Thyroid gland (tissue), 4 donors: ENCODE results near the gene SPATS1. TPM values are rescaled to one million over a fixed set of nuclear protein-coding genes. Genes with fewer than 3 reads are reported as not detected.
"Not testable (repeated sequence)": the region's sequence is repeated elsewhere in the genome, so short reads cannot be mapped to it uniquely, and the experiment has no call there.

ENCODE experiments used
- DNase-seq, 2 donors: peaks; one replicate each; pipeline ENCODE4 v3.0.0-alpha.2; 2019
- H3K27ac ChIP-seq, 3 donors: fragments of 200-600 bp; sonication (generic); 1 replicate in 2 of 3; 2 replicates in 1 of 3; pipeline ENCODE4 v1.5.1; 2016 to 2019; ENCODE audit warnings: mild to moderate bottlenecking in 1 of 3, moderate library complexity in 1 of 3
- H3K27me3 ChIP-seq: fragments of 200-600 bp; sonication (generic); one replicate; pipeline ENCODE4 v1.5.1; 2019
- H3K36me3 ChIP-seq, 2 donors: fragments of 200-600 bp; sonication (generic); one replicate each; pipeline ENCODE4 v1.5.1; 2016 to 2019
- H3K4me1 ChIP-seq, 2 donors: fragments of 200-600 bp; sonication (generic); one replicate each; pipeline ENCODE4 v1.5.1; 2017 to 2019
- H3K4me3 ChIP-seq, 3 donors: fragments of 200-600 bp; sonication (generic); replicated peaks in 1 of 3; 1 replicate in 2 of 3; 2 replicates in 1 of 3; pipeline ENCODE4 v1.5.1; 2016; ENCODE audit warnings: mild to moderate bottlenecking in 1 of 3
- H3K9me3 ChIP-seq: fragments of 200-600 bp; sonication (generic); one replicate; pipeline ENCODE4 v1.5.1; 2017
- POLR2A ChIP-seq, 2 donors: fragments of 450-650 bp; IDR thresholded peaks; one replicate each; pipeline ENCODE4 v1.6.1; 2017; ENCODE audit warnings: antibody characterized with exemption in 2 of 2, mild to moderate bottlenecking in 2 of 2, moderate library complexity in 1 of 2
- WGBS, 2 donors: methylation state at CpG; one replicate each; pipeline ENCODE4 v1.1.5; 2017; 5-methylcytosine and 5-hydroxymethylcytosine counted together
- intact Hi-C: fragments of 100-400 bp; cut with DNase I; formaldehyde crosslinking; loops from one replicate; pipeline ENCODE4 v1.15.1; 2023
- total RNA-seq, 4 donors: library from RNA; depleted of rRNA; stranded (reverse); fragments of >200 nt; gene quantifications; one replicate each; pipeline ENCODE4 v1.2.3, GENCODE V29; 2016
- TF ChIP-seq, protein P1 (sequence below), 6 experiments: fragments of 200-600 bp in 3 of 6; fragments of 450-650 bp in 3 of 6; sonication (generic) in 3 of 6; IDR thresholded peaks; one replicate each; pipeline ENCODE4 v1.5.1; 2016 to 2019; ENCODE audit warnings: antibody characterized with exemption in 6 of 6, mild to moderate bottlenecking in 2 of 6, inconsistent platforms in 1 of 6, moderate library complexity in 1 of 6

SPATS1 gene
- total RNA-seq, 4 donors from 2014 or later, result not detected

DNA sequence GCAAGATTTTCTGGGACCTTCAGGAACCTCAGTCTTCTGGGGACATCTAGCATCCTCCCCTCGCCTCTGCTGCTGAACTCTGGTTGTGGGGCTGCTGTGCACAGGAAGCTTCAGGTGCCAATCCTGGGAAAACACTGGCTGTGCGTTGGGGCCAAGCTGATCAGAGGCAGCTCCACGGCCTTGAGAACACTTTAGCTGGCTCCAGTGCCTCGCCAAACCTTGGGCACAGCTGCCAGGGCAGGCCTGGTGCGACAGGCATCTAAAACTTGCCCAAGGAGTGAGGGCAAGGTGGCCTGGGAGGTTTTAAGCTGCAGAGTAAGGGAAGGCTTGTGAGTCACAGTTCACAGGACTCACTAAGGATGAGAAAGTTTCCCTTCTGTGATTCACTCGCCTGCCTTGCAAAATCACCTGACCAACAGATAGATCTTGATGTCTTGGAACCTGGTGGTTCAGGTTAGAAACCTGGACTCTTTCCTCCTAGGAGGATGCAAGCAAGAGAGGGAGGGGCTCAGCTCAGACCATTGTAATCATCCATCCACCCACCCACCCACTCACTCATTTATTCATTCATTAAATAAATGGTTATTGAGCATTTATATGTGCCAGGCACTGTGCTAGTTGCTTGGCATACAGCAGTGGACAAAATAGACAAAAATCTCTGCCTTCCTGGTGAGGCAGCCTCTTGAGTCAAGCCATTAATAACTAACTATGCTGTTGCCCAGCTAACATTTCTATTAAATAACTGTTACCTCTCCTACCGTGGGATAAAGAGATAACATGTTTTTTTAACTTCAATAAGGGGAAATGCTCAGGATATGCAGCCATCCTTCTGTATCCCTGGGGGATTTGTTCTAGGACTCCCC is 2.5 kb upstream of the SPATS1 start:
- TF ChIP-seq, protein P1, sequence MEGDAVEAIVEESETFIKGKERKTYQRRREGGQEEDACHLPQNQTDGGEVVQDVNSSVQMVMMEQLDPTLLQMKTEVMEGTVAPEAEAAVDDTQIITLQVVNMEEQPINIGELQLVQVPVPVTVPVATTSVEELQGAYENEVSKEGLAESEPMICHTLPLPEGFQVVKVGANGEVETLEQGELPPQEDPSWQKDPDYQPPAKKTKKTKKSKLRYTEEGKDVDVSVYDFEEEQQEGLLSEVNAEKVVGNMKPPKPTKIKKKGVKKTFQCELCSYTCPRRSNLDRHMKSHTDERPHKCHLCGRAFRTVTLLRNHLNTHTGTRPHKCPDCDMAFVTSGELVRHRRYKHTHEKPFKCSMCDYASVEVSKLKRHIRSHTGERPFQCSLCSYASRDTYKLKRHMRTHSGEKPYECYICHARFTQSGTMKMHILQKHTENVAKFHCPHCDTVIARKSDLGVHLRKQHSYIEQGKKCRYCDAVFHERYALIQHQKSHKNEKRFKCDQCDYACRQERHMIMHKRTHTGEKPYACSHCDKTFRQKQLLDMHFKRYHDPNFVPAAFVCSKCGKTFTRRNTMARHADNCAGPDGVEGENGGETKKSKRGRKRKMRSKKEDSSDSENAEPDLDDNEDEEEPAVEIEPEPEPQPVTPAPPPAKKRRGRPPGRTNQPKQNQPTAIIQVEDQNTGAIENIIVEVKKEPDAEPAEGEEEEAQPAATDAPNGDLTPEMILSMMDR (IDR thresholded peaks at IDR 0.05), result no peak
- TF ChIP-seq POLR2A (IDR thresholded peaks at IDR 0.05), result no peak
- Histone ChIP-seq H3K27ac (no peak overlapping the region), H3K4me3 (no peak overlapping the region), H3K36me3 (no peaks in the 10 kb centered on the region), H3K4me1 (peaks cover 0 to 5% of the 10 kb centered on the region in 2 donors), H3K27me3 (no peaks in the 10 kb centered on the region), H3K9me3 (no peaks in the 10 kb centered on the region)
- WGBS, 2 donors, result 61 to 74% methylated on average over 7 of the region's 7 CpGs
- intact Hi-C loops, result loop anchor here (5.0 to 10.0 kb wide), 2 partner anchors 185 to 243 kb away; partner anchors contain the start of gene CAPN11
- no peak for DNase-seq

DNA sequence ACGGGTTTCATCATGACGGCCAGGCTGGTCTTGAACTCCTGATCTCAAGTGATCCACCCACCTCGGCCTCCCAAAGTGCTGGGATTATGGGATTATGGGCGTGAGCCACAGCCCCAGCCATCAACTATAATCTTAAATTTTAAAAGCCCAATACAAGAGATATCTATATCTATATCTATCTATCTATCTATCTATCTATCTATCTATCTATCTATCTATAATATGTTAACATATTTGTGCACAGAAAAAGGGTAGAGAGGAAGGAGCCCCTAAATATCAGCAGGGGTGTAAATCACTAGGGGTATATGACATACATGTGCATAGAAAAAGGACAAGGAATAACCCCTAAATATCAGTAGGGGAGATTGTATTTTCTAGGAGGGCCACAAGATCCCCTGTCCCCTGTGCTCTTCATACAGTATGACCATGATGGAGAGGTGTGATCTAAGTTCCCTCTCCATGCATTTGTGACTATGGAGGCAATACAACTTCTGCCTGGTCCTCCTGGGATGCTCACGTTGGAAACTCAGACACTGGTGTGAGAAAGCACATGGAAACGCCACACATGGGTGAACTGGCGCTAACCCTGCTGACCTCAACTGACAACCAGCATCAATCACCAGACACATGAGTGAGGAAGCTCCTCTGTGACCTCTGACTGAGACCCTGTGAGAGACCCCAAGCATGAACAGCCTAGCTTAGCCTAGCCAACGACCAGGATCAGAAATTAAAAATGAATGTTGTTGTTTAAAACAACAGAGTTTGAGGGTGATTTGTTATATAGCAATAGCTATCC is 1.2 kb upstream of the SPATS1 start:
- 70 to 71% methylated on average over 8 of the region's 8 CpGs for WGBS, 2 donors
- Histone ChIP-seq H3K27ac (no peak overlapping the region), H3K4me1 (peaks cover 0 to 5% of the 10 kb centered on the region in 2 donors), H3K36me3 (no peaks in the 10 kb centered on the region), H3K9me3 (no peaks in the 10 kb centered on the region), H3K4me3 (no peak overlapping the region), H3K27me3 (no peaks in the 10 kb centered on the region)
- no peak for TF ChIP-seq POLR2A (IDR thresholded peaks at IDR 0.05)
- TF ChIP-seq, protein P1 (IDR thresholded peaks at IDR 0.05), result no peak
- DNase-seq, result no peak
- intact Hi-C loops, result no loop called here

DNA sequence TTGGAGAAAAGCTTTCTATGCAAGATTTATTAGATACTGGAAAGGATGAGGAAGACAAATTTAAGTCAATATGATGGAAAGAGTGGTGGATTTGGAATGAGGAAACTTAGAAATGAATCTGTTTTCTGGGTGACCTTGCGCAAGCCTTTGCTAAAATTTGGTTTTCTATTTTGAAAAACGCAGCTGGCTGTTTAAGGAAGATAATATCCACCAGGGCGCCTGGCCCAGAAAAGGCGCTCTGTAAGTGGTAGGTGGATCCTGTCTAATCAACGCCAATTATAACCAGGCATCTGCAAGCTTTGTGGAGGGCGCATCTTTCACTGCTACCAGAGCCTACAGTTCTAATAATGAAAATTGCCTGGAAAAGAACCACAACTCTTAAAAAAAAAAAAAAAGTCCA is 398 bp upstream of the SPATS1 start:
- no peaks in the 10 kb centered on the region for H3K9me3 ChIP-seq
- no peak overlapping the region for H3K4me3 ChIP-seq
- intact Hi-C loops, result no loop called here
- DNase-seq, result no peak
- 59 to 66% methylated on average over 6 of the region's 6 CpGs for WGBS, 2 donors
- H3K4me1 ChIP-seq, result peaks cover 0 to 5% of the 10 kb centered on the region in 2 donors
- no peak overlapping the region for H3K27ac ChIP-seq
- H3K27me3 ChIP-seq, result no peaks in the 10 kb centered on the region
- TF ChIP-seq, protein P1 (IDR thresholded peaks at IDR 0.05), result no peak
- TF ChIP-seq POLR2A (IDR thresholded peaks at IDR 0.05), result no peak
- H3K36me3 ChIP-seq, result no peaks in the 10 kb centered on the region

DNA sequence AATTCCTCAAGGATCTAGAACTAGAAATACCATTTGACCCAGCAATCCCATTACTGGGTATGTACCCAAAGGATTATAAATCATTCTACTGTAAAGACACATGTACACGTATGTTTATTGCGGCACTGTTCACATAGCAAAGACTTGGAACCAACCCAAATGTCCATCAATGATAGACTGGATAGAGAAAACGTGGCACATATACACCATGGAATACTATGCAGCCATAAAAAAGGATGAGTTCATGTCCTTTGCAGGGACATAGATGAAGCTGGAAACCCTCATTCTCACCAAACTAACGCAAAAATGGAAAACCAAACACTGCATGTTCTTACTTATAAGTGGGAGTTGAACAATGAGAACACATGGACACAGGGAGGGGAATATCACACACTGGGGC is 4.4 kb downstream of the SPATS1 start:
- 85% methylated on average over 4 of the region's 4 CpGs for WGBS, 2 donors
- H3K27me3 ChIP-seq, result not testable (repeated sequence)

DNA sequence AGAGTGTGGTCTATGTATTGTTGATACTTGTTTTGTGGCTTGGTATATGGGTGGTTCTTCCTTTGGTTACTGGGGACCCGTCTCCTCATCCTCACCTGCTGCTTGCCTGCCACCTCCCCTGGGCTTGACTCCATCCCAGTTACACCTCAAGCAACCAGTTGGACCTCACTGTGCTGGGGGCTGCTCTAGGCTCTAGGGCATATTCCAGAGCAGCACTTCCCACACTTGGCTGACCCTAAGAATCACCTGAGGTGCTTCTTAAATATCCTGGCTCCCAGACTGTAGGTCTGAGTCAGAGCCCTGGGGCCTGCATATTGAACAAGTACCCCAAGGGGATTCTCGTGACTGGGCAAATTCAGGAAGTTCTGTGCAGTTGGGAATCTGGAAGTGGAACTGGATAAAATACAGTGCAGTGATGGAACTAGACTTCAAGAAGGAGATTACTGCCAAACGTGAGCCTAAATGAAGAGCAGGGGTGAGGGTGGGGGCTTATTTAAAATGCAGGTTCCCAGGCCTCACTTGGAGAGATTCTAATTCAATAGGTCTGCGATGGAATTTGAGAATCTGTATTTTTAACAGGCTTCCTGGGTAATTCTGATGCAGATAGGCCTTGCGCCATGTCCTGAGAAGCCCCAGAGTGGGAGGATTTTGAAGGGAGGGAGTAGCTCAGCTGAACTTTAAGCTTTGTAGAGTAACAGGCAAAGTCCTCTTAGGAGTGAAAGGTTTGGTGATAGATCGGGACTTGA is 7.6 kb downstream of the SPATS1 start:
- H3K36me3 ChIP-seq, result no peaks in the 10 kb centered on the region

More for the DNA sequence above, 4.4 kb downstream of the SPATS1 start:
- DNase-seq, intact Hi-C loops, H3K36me3 ChIP-seq, H3K4me3 ChIP-seq, H3K27ac ChIP-seq, H3K4me1 ChIP-seq, H3K9me3 ChIP-seq: not testable (repeated sequence)

DNA sequence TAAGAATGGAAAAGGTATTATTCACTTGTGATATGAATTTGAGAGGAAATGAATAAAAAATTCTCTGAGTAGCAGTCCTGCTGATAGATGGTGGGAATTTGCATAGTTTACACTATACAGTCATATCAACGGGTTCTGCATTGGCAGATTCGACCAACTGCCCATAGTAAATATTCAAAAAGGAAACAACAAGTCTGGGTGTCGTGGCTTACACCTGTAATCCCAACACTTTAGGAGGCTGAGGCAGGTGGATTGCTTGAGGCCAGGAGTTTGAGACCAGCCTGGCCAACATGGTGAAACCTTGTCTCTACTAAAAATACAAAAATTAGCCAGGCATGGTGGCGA is 8.2 kb downstream of the SPATS1 start:
- WGBS, 2 donors, result 72 to 75% methylated on average over 4 of the region's 4 CpGs
- H3K9me3 ChIP-seq, result not testable (repeated sequence)

More for the DNA sequence above, 7.6 kb downstream of the SPATS1 start:
- Histone ChIP-seq H3K4me3 (no peak overlapping the region), H3K4me1 (no peaks in the 10 kb centered on the region), H3K27me3 (no peaks in the 10 kb centered on the region), H3K27ac (no peak overlapping the region), H3K9me3 (no peaks in the 10 kb centered on the region)
- TF ChIP-seq, protein P1 (IDR thresholded peaks at IDR 0.05), result no peak
- no peak for TF ChIP-seq POLR2A (IDR thresholded peaks at IDR 0.05)
- no peak for DNase-seq
- intact Hi-C loops, result no loop called here
- WGBS, 2 donors, result 72 to 74% methylated on average over 6 of the region's 6 CpGs

More for the DNA sequence above, 8.2 kb downstream of the SPATS1 start:
- intact Hi-C loops, H3K27ac ChIP-seq, H3K4me3 ChIP-seq, DNase-seq, H3K4me1 ChIP-seq, H3K36me3 ChIP-seq, H3K27me3 ChIP-seq: not testable (repeated sequence)
